IPS-NIHi7 (cell line): Measurements from ENCODE around the gene GABRG3.
"Not testable (repeated sequence)": the region's sequence is repeated elsewhere in the genome, so short reads cannot be mapped to it uniquely, and the experiment has no call there.

Experiments
- DNase-seq: peaks from one replicate; pipeline ENCODE4 v3.0.0; 2012; ENCODE audit warnings: mixed read lengths; ENCODE audit errors: extremely low spot score

The GABRG3 gene

GRCh38 chr15:27175472-27176153, 204.6 kb downstream of the GABRG3 start:
- DNase-seq, result no peak

- no peak for DNase-seq
These were observed 205.9 kb downstream of the GABRG3 start for GRCh38 chr15:27176785-27177406.

GRCh38 chr15:27179789-27180188, 208.8 kb downstream of the GABRG3 start:
- DNase-seq, result no peak

GRCh38 chr15:27182561-27183110, 211.7 kb downstream of the GABRG3 start:
- DNase-seq, result no peak

- DNase-seq, result no peak
These were observed 212.2 kb downstream of the GABRG3 start for GRCh38 chr15:27183201-27183600.

GRCh38 chr15:27191515-27191914, 220.5 kb downstream of the GABRG3 start:
- not testable (repeated sequence) for DNase-seq

GRCh38 chr15:27196691-27197090, 225.7 kb downstream of the GABRG3 start:
- DNase-seq, result no peak

- no peak for DNase-seq
These were observed 230.4 kb downstream of the GABRG3 start for GRCh38 chr15:27201425-27201824.

- no peak for DNase-seq
These were observed 239.2 kb downstream of the GABRG3 start for GRCh38 chr15:27210176-27210575.

- DNase-seq, result no peak
These were observed 243.1 kb downstream of the GABRG3 start for GRCh38 chr15:27214032-27214431.

- DNase-seq, result no peak
These were observed 244.0 kb downstream of the GABRG3 start for GRCh38 chr15:27214961-27215360.

- DNase-seq, result no peak
These were observed 247.4 kb downstream of the GABRG3 start for GRCh38 chr15:27218426-27218825.

GRCh38 chr15:27219636-27220035, 248.7 kb downstream of the GABRG3 start:
- DNase-seq, result no peak

GRCh38 chr15:27220199-27220598, 249.2 kb downstream of the GABRG3 start:
- DNase-seq, result no peak

GRCh38 chr15:27222479-27222878, 251.5 kb downstream of the GABRG3 start:
- DNase-seq, result no peak

- DNase-seq, result no peak
These were observed 252.2 kb downstream of the GABRG3 start for GRCh38 chr15:27223179-27223578.

GRCh38 chr15:27231811-27232210, 260.8 kb downstream of the GABRG3 start:
- no peak for DNase-seq

GRCh38 chr15:27232876-27233275, 261.9 kb downstream of the GABRG3 start:
- DNase-seq, result no peak

- no peak for DNase-seq
These were observed 263.6 kb downstream of the GABRG3 start for GRCh38 chr15:27234593-27234992.

- no peak for DNase-seq
These were observed 264.2 kb downstream of the GABRG3 start for GRCh38 chr15:27235161-27235560.

- no peak for DNase-seq
These were observed 264.7 kb downstream of the GABRG3 start for GRCh38 chr15:27235681-27236080.

- no peak for DNase-seq
These were observed 266.4 kb downstream of the GABRG3 start for GRCh38 chr15:27237319-27237939.

- DNase-seq, result peak; percentile 47
These were observed 267.2 kb downstream of the GABRG3 start for GRCh38 chr15:27238209-27238608.
